Lower leg skin (tissue), 3 donors: ENCODE data around the gene HLA-DQB1.

Experiments used
- CTCF ChIP-seq, 3 donors: fragments of 450-650 bp; IDR thresholded peaks; one replicate each; pipeline ENCODE4 v1.5.1; 2016; ENCODE audit warnings: antibody characterized with exemption in 3 of 3, mild to moderate bottlenecking in 3 of 3, moderate library complexity in 2 of 3
- POLR2A ChIP-seq, 2 donors: fragments of 450-650 bp; IDR thresholded peaks; one replicate each; pipeline ENCODE4 v1.6.1; 2016 to 2017; ENCODE audit warnings: antibody characterized with exemption in 2 of 2, mild to moderate bottlenecking in 1 of 2, moderate library complexity in 1 of 2

GRCh38 chr6:32684246-32684645 lies 17.8 kb upstream of the HLA-DQB1 start:
- no peak for TF ChIP-seq CTCF (IDR thresholded peaks at IDR 0.05)
- no peak for TF ChIP-seq POLR2A (IDR thresholded peaks at IDR 0.05)
